Thyroid gland (tissue), 4 donors: ENCODE data around the gene RNASE1. TPM values are rescaled to one million over a fixed set of nuclear protein-coding genes. Genes with fewer than 3 reads are reported as not detected.

ENCODE experiments used
- DNase-seq, 2 donors: peaks; one replicate each; pipeline ENCODE4 v3.0.0-alpha.2; 2019
- H3K27ac ChIP-seq, 3 donors: fragments of 200-600 bp; sonication (generic); 1 replicate in 2 of 3; 2 replicates in 1 of 3; pipeline ENCODE4 v1.5.1; 2016 to 2019; ENCODE audit warnings: mild to moderate bottlenecking in 1 of 3, moderate library complexity in 1 of 3
- H3K27me3 ChIP-seq: fragments of 200-600 bp; sonication (generic); one replicate; pipeline ENCODE4 v1.5.1; 2019
- H3K36me3 ChIP-seq, 2 donors: fragments of 200-600 bp; sonication (generic); one replicate each; pipeline ENCODE4 v1.5.1; 2016 to 2019
- H3K4me1 ChIP-seq, 2 donors: fragments of 200-600 bp; sonication (generic); one replicate each; pipeline ENCODE4 v1.5.1; 2017 to 2019
- H3K4me3 ChIP-seq, 3 donors: fragments of 200-600 bp; sonication (generic); replicated peaks in 1 of 3; 1 replicate in 2 of 3; 2 replicates in 1 of 3; pipeline ENCODE4 v1.5.1; 2016; ENCODE audit warnings: mild to moderate bottlenecking in 1 of 3
- H3K9me3 ChIP-seq: fragments of 200-600 bp; sonication (generic); one replicate; pipeline ENCODE4 v1.5.1; 2017
- POLR2A ChIP-seq, 2 donors: fragments of 450-650 bp; IDR thresholded peaks; one replicate each; pipeline ENCODE4 v1.6.1; 2017; ENCODE audit warnings: antibody characterized with exemption in 2 of 2, mild to moderate bottlenecking in 2 of 2, moderate library complexity in 1 of 2
- WGBS, 2 donors: methylation state at CpG; one replicate each; pipeline ENCODE4 v1.1.5; 2017; 5-methylcytosine and 5-hydroxymethylcytosine counted together
- intact Hi-C: fragments of 100-400 bp; cut with DNase I; formaldehyde crosslinking; loops from one replicate; pipeline ENCODE4 v1.15.1; 2023
- total RNA-seq, 4 donors: library from RNA; depleted of rRNA; stranded (reverse); fragments of >200 nt; gene quantifications; one replicate each; pipeline ENCODE4 v1.2.3, GENCODE V29; 2016
- TF ChIP-seq, protein P1 (sequence below), 6 experiments: fragments of 200-600 bp in 3 of 6; fragments of 450-650 bp in 3 of 6; sonication (generic) in 3 of 6; IDR thresholded peaks; one replicate each; pipeline ENCODE4 v1.5.1; 2016 to 2019; ENCODE audit warnings: antibody characterized with exemption in 6 of 6, mild to moderate bottlenecking in 2 of 6, inconsistent platforms in 1 of 6, moderate library complexity in 1 of 6

The RNASE1 gene
- total RNA-seq, 4 donors from 2014 or later, result 69.0 to 208 (median 133) TPM

DNA sequence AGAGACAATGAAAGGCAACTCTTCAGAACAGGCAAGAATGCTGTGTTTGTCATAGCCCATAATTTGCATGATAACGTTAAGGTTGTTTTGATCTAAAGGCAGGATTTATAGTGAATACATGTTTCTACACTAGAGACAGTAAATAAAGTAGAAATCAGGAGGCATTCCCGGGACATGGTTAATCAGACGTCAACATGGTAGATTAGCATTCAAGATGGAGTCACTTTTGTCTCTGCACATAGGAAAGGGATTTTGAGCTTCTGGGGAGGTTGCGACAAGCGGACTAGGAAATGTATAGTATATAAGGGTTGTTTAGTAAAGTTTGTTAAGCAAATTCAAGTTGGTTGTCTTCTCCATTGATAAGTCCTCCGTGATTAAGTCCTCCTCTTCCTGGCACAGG is 2.8 kb upstream of the RNASE1 start:
- no peaks in the 10 kb centered on the region for H3K27me3 ChIP-seq
- intact Hi-C loops, result no loop called here
- no peaks in the 10 kb centered on the region for H3K9me3 ChIP-seq
- WGBS, 2 donors, result 94 to 98% methylated on average over 6 of the region's 6 CpGs
- no peaks in the 10 kb centered on the region for H3K36me3 ChIP-seq
- DNase-seq, result no peak
- H3K4me3 ChIP-seq, result no peak overlapping the region
- no peaks in the 10 kb centered on the region for H3K4me1 ChIP-seq
- no peak overlapping the region for H3K27ac ChIP-seq
- TF ChIP-seq, protein P1, sequence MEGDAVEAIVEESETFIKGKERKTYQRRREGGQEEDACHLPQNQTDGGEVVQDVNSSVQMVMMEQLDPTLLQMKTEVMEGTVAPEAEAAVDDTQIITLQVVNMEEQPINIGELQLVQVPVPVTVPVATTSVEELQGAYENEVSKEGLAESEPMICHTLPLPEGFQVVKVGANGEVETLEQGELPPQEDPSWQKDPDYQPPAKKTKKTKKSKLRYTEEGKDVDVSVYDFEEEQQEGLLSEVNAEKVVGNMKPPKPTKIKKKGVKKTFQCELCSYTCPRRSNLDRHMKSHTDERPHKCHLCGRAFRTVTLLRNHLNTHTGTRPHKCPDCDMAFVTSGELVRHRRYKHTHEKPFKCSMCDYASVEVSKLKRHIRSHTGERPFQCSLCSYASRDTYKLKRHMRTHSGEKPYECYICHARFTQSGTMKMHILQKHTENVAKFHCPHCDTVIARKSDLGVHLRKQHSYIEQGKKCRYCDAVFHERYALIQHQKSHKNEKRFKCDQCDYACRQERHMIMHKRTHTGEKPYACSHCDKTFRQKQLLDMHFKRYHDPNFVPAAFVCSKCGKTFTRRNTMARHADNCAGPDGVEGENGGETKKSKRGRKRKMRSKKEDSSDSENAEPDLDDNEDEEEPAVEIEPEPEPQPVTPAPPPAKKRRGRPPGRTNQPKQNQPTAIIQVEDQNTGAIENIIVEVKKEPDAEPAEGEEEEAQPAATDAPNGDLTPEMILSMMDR (IDR thresholded peaks at IDR 0.05), result no peak
- TF ChIP-seq POLR2A (IDR thresholded peaks at IDR 0.05), result no peak

GRCh38 chr14:20803223-20803622 is 579 bp upstream of the RNASE1 start:
- no peak for DNase-seq
- H3K27ac ChIP-seq, result no peak overlapping the region
- H3K36me3 ChIP-seq, result no peaks in the 10 kb centered on the region
- H3K4me3 ChIP-seq, result no peak overlapping the region
- TF ChIP-seq, protein P1 (IDR thresholded peaks at IDR 0.05), result no peak
- no peak for TF ChIP-seq POLR2A (IDR thresholded peaks at IDR 0.05)
- intact Hi-C loops, result no loop called here
- H3K27me3 ChIP-seq, result no peaks in the 10 kb centered on the region
- no peaks in the 10 kb centered on the region for H3K9me3 ChIP-seq
- WGBS, 2 donors, result 70 to 83% methylated on average over 7 of the region's 7 CpGs
- no peaks in the 10 kb centered on the region for H3K4me1 ChIP-seq

GRCh38 chr14:20801726-20802125 is 918 bp downstream of the RNASE1 start:
- Histone ChIP-seq H3K36me3 (no peaks in the 10 kb centered on the region), H3K4me3 (no peak overlapping the region), H3K4me1 (no peaks in the 10 kb centered on the region), H3K27me3 (no peaks in the 10 kb centered on the region), H3K27ac (peak overlapping the region in 1 of 3 donors; percentile 33), H3K9me3 (no peaks in the 10 kb centered on the region)
- DNase-seq, result no peak
- TF ChIP-seq, protein P1 (IDR thresholded peaks at IDR 0.05), result no peak
- TF ChIP-seq POLR2A (IDR thresholded peaks at IDR 0.05), result no peak
- 52 to 73% methylated on average over 4 to 9 of the region's 9 CpGs for WGBS, 2 donors
- intact Hi-C loops, result no loop called here

GRCh38 chr14:20799892-20800544 is 2.6 kb downstream of the RNASE1 start:
- Histone ChIP-seq H3K36me3 (no peaks in the 10 kb centered on the region), H3K4me1 (no peaks in the 10 kb centered on the region), H3K27me3 (no peaks in the 10 kb centered on the region), H3K4me3 (no peak overlapping the region), H3K27ac (peak overlapping the region in 2 of 3 donors; percentile 6 to 10), H3K9me3 (no peaks in the 10 kb centered on the region)
- peak; percentile 47 to 49 for DNase-seq
- WGBS, 2 donors, result 32 to 35% methylated on average over 8 to 9 of the region's 9 CpGs
- TF ChIP-seq, protein P1 (IDR thresholded peaks at IDR 0.05), result no peak
- TF ChIP-seq POLR2A (IDR thresholded peaks at IDR 0.05), result no peak
- intact Hi-C loops, result no loop called here

GRCh38 chr14:20799456-20799891 is 3.2 kb downstream of the RNASE1 start:
- 29 to 30% methylated on average over 4 of the region's 4 CpGs for WGBS, 2 donors

More at GRCh38 chr14:20799456-20799891, 3.2 kb downstream of the RNASE1 start:
- Histone ChIP-seq H3K27ac (peak overlapping the region in 2 of 3 donors; percentile 6 to 10), H3K4me3 (no peak overlapping the region), H3K9me3 (no peaks in the 10 kb centered on the region), H3K36me3 (no peaks in the 10 kb centered on the region), H3K4me1 (no peaks in the 10 kb centered on the region), H3K27me3 (no peaks in the 10 kb centered on the region)
- intact Hi-C loops, result no loop called here
- TF ChIP-seq, protein P1 (IDR thresholded peaks at IDR 0.05), result no peak
- TF ChIP-seq POLR2A (IDR thresholded peaks at IDR 0.05), result no peak
- DNase-seq, result no peak
